NCI-H1694 (cell line): ENCODE data around the gene STAT5B.
"Not testable (repeated sequence)": the region's sequence is repeated elsewhere in the genome, so short reads cannot be mapped to it uniquely, and the experiment has no call there.

Source experiments
- DNase-seq: peaks from one replicate; lab custom pipeline; 2025; lab: John Stamatoyannopoulos, UW

STAT5B gene

GRCh38 chr17:42266918-42267766, 9.0 kb downstream of the STAT5B start:
- DNase-seq: no peak

- DNase-seq: no peak
These were observed 9.7 kb downstream of the STAT5B start for GRCh38 chr17:42266462-42266861.

- DNase-seq: not testable (repeated sequence)
These were observed 11.8 kb downstream of the STAT5B start for GRCh38 chr17:42264366-42264765.

GRCh38 chr17:42260318-42260717, 15.9 kb downstream of the STAT5B start:
- DNase-seq: no peak

- no peak for DNase-seq
These were observed 20.7 kb downstream of the STAT5B start for GRCh38 chr17:42255445-42255844.

- DNase-seq: no peak
These were observed 22.6 kb downstream of the STAT5B start for GRCh38 chr17:42253578-42253977.

- peak; percentile 87 for DNase-seq
These were observed 23.3 kb downstream of the STAT5B start for GRCh38 chr17:42252597-42253550.

- no peak for DNase-seq
These were observed 25.1 kb downstream of the STAT5B start for GRCh38 chr17:42251115-42251514.

- no peak for DNase-seq
These were observed 26.3 kb downstream of the STAT5B start for GRCh38 chr17:42249681-42250446.

GRCh38 chr17:42248351-42249179, 27.6 kb downstream of the STAT5B start:
- peak; percentile 96 for DNase-seq

GRCh38 chr17:42247734-42248133, 28.5 kb downstream of the STAT5B start:
- no peak for DNase-seq

GRCh38 chr17:42246515-42246914, 29.7 kb downstream of the STAT5B start:
- no peak for DNase-seq

- DNase-seq: not testable (repeated sequence)
These were observed 31.0 kb downstream of the STAT5B start for GRCh38 chr17:42245183-42245582.

GRCh38 chr17:42244116-42244515, 32.1 kb downstream of the STAT5B start:
- DNase-seq: not testable (repeated sequence)

- no peak for DNase-seq
These were observed 32.7 kb downstream of the STAT5B start for GRCh38 chr17:42243493-42243982.

GRCh38 chr17:42241871-42242270, 34.3 kb downstream of the STAT5B start:
- no peak for DNase-seq

- not testable (repeated sequence) for DNase-seq
These were observed 35.3 kb downstream of the STAT5B start for GRCh38 chr17:42240863-42241262.

- no peak for DNase-seq
These were observed 36.0 kb downstream of the STAT5B start for GRCh38 chr17:42240201-42240600.

- DNase-seq: not testable (repeated sequence)
These were observed 36.6 kb downstream of the STAT5B start for GRCh38 chr17:42239576-42239975.

GRCh38 chr17:42236760-42237159, 39.4 kb downstream of the STAT5B start:
- DNase-seq: no peak

GRCh38 chr17:42233994-42234393, 42.2 kb downstream of the STAT5B start:
- DNase-seq: no peak
